ENCODE results near the gene ISLR2. TPM values are rescaled to one million over a fixed set of nuclear protein-coding genes. Genes with fewer than 3 reads are reported as not detected.

Gene ISLR2
- total and polyA plus RNA-seq, 8 donors = 1.3 to 8.4 (median 6.8) TPM

GRCh38 chr15:74179983-74180880 lies 49.8 kb downstream of the ISLR2 start:
- no peaks in the 10 kb centered on the region for H3K36me3 ChIP-seq
- peak; percentile 20 for ATAC-seq
- H3K27ac ChIP-seq = peak overlapping the region; percentile 44 to 55
- no peak for TF ChIP-seq CTCF (IDR thresholded peaks at IDR 0.05)
- intact Hi-C loops (cut with DNase I) = no loop called here
- H3K27me3 ChIP-seq = no peaks in the 10 kb centered on the region
- peak in 3 of 4 donors; percentile 27 to 67 (median 34) for DNase-seq
- H3K4me3 ChIP-seq = no peak overlapping the region
- no peaks in the 10 kb centered on the region for H3K9me3 ChIP-seq
- H3K4me1 ChIP-seq = peaks cover 4 to 8% of the 10 kb centered on the region in 2 donors

GRCh38 chr15:74180881-74181602 lies 50.7 kb downstream of the ISLR2 start:
- ATAC-seq (no peak), DNase-seq (peak in 2 of 4 donors; percentile 29 to 69)
- no peak overlapping the region for H3K4me3 ChIP-seq
- intact Hi-C loops (cut with DNase I) = no loop called here
- H3K9me3 ChIP-seq = no peaks in the 10 kb centered on the region
- peak overlapping the region in 1 of 2 donors; percentile 55 for H3K27ac ChIP-seq
- no peak for TF ChIP-seq CTCF (IDR thresholded peaks at IDR 0.05)
- no peaks in the 10 kb centered on the region for H3K27me3 ChIP-seq
- no peaks in the 10 kb centered on the region for H3K36me3 ChIP-seq
- H3K4me1 ChIP-seq = peaks cover 4 to 8% of the 10 kb centered on the region in 2 donors

DNA sequence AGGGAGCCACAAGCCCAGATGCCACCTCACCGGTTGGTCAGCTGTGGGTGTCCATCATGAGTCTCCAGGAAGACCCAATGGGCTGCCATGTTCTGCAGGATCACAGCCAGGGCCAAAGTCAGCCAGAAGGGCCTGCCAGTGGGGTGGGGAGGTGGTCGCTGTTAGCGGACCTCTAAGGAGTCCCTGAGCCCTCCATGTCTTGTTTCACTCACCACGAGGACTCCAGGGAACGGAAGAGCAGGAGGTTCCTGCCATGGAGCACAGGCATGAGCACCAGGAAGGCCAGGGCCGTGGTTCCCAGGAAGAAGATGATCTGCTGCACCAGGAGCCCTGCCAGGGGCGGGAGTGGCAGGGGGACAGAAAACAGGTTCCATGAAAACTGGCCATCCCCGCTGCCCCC lies 51.7 kb downstream of the ISLR2 start:
- H3K9me3 ChIP-seq = no peaks in the 10 kb centered on the region
- DNase-seq = peak in 2 of 4 donors; percentile 21 to 47
- no peaks in the 10 kb centered on the region for H3K36me3 ChIP-seq
- H3K27me3 ChIP-seq = no peaks in the 10 kb centered on the region
- H3K27ac ChIP-seq = no peak overlapping the region
- intact Hi-C loops (cut with DNase I) = no loop called here
- TF ChIP-seq CTCF (IDR thresholded peaks at IDR 0.05) = no peak
- ATAC-seq = no peak
- H3K4me1 ChIP-seq = peaks cover 4 to 8% of the 10 kb centered on the region in 2 donors
- no peak overlapping the region for H3K4me3 ChIP-seq

GRCh38 chr15:74184582-74185091 lies 54.3 kb downstream of the ISLR2 start:
- DNase-seq (peak in 1 of 4 donors; percentile 66), ATAC-seq (no peak)
- Histone ChIP-seq H3K9me3 (no peaks in the 10 kb centered on the region), H3K27me3 (no peaks in the 10 kb centered on the region), H3K4me1 (peaks cover 4 to 6% of the 10 kb centered on the region in 2 donors), H3K4me3 (no peak overlapping the region), H3K36me3 (no peaks in the 10 kb centered on the region), H3K27ac (no peak overlapping the region)
- intact Hi-C loops (cut with DNase I) = no loop called here
- no peak for TF ChIP-seq CTCF (IDR thresholded peaks at IDR 0.05)

Measured in left lung (tissue), 10 donors.